ENCODE measurements around the gene ENO3. TPM values are rescaled to one million over a fixed set of nuclear protein-coding genes. Genes with fewer than 3 reads are reported as not detected.

The ENO3 gene
- total RNA-seq, 1 experiment from 2014 or later: 23.4 TPM

DNA sequence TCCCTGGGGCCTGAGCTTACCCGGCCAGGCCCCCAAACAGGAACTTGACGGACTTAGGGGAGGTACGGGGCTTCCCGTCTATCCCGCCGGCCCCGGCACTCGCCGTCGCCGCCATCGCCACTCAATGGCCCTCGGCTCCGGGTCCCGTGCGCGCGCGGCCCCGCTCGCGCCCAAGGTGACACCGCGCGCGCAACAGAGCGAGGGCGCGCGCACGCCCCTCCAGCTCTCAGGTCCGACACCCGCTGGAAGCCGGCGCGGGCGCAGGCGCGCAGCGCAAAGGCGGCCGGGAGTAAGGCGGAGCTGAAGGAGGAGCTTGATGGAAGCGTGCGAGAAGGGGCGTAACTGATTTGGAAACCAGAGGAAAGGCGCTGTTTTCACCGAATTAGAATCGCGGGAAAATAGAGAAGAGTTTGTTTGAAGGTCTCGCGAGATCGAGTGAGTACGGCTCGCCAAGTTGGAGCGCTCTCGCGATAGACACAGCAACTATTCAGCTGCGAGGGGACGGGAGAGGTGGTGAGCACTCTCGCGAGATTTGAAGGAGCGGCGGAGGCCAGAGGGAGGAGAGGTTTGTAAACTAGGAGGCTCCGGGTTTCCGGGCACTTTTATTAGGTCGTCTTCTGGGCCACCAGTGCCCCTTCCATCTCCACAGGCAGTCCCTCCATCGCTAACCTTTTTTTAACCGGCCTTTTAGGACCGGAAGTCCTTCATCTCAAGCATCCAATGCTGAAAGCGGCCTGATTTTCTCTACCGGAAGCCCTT is 10.9 kb upstream of the ENO3 start, which contains the start of the genes RNF167 and SLC25A11:
Gene RNF167 (plus strand): TSS at position 473 of the 759 bp plus-strand sequence. CDS start 642 bp downstream, outside the sequence.
Gene SLC25A11 (minus strand): TSS at position 251 of the 759 bp plus-strand sequence. CDS start 136 bp downstream, at position 115.
- Histone ChIP-seq H3K27me3 (ENCODE audit: control insufficient read depth, insufficient read depth, low read length) (no peaks in the 10 kb centered on the region), H3K27ac (ENCODE audit: low read length) (peak within 1 kb of the TSS; percentile 89), H3K4me1 (ENCODE audit: control insufficient read depth, insufficient read depth, low read length) (peaks cover 26% of the 10 kb centered on the region), H3K9me3 (ENCODE audit: control insufficient read depth, insufficient read depth, low read depth, low read length) (no peaks in the 10 kb centered on the region), H3K4me3 (ENCODE audit: low read depth in 2 of 2, low read length in 2 of 2) (peak within 1 kb of the TSS; percentile 90 to 92), H3K36me3 (ENCODE audit: control insufficient read depth, insufficient read depth, low read length) (peaks cover 11% of the 10 kb centered on the region)
- BruUV-seq (replicated peaks): no TSS peak
- DNase-seq (ENCODE audit: low read depth, low spot score) (peak; percentile 99), ATAC-seq (peak; percentile 87)
- POLR2A ChIA-PET: no interaction called here
- intact Hi-C loops (cut with micrococcal nuclease; ENCODE audit: unreplicated experiment) (no loop called here), in situ Hi-C loops (cut with HindIII; ENCODE audit: low pct_unique_long_range_greater_than_20kb, low sequenced_read_pairs) (no loop called here)
- CTCF ChIA-PET: interaction anchor here (0.6 kb wide), 2 partner anchors 45 to 119 kb away, joined by 3 to 4 read pairs; no protein-coding TSS in a partner anchor
- TF ChIP-seq, protein P1, sequence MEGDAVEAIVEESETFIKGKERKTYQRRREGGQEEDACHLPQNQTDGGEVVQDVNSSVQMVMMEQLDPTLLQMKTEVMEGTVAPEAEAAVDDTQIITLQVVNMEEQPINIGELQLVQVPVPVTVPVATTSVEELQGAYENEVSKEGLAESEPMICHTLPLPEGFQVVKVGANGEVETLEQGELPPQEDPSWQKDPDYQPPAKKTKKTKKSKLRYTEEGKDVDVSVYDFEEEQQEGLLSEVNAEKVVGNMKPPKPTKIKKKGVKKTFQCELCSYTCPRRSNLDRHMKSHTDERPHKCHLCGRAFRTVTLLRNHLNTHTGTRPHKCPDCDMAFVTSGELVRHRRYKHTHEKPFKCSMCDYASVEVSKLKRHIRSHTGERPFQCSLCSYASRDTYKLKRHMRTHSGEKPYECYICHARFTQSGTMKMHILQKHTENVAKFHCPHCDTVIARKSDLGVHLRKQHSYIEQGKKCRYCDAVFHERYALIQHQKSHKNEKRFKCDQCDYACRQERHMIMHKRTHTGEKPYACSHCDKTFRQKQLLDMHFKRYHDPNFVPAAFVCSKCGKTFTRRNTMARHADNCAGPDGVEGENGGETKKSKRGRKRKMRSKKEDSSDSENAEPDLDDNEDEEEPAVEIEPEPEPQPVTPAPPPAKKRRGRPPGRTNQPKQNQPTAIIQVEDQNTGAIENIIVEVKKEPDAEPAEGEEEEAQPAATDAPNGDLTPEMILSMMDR (IDR thresholded peaks at IDR 0.05): no peak
- TF ChIP-seq, protein P2, sequence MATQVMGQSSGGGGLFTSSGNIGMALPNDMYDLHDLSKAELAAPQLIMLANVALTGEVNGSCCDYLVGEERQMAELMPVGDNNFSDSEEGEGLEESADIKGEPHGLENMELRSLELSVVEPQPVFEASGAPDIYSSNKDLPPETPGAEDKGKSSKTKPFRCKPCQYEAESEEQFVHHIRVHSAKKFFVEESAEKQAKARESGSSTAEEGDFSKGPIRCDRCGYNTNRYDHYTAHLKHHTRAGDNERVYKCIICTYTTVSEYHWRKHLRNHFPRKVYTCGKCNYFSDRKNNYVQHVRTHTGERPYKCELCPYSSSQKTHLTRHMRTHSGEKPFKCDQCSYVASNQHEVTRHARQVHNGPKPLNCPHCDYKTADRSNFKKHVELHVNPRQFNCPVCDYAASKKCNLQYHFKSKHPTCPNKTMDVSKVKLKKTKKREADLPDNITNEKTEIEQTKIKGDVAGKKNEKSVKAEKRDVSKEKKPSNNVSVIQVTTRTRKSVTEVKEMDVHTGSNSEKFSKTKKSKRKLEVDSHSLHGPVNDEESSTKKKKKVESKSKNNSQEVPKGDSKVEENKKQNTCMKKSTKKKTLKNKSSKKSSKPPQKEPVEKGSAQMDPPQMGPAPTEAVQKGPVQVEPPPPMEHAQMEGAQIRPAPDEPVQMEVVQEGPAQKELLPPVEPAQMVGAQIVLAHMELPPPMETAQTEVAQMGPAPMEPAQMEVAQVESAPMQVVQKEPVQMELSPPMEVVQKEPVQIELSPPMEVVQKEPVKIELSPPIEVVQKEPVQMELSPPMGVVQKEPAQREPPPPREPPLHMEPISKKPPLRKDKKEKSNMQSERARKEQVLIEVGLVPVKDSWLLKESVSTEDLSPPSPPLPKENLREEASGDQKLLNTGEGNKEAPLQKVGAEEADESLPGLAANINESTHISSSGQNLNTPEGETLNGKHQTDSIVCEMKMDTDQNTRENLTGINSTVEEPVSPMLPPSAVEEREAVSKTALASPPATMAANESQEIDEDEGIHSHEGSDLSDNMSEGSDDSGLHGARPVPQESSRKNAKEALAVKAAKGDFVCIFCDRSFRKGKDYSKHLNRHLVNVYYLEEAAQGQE (IDR thresholded peaks at IDR 0.05; ENCODE audit: insufficient read depth in 1 of 2, low read depth in 2 of 2, low read length in 1 of 2): no peak
- TF ChIP-seq TCF7L2 (IDR thresholded peaks at IDR 0.05; ENCODE audit: low read depth, low read length) (peak; percentile 48; the same call in 1 of the 2 replicates), SIN3A (IDR thresholded peaks at IDR 0.05; ENCODE audit: borderline replicate concordance, insufficient read depth, low read depth, low read length) (peak; percentile 92; the same call in 1 of the 2 replicates), POLR2AphosphoS5 (IDR thresholded peaks at IDR 0.05; ENCODE audit: low read depth, low read length) (peak; percentile 68)

DNA sequence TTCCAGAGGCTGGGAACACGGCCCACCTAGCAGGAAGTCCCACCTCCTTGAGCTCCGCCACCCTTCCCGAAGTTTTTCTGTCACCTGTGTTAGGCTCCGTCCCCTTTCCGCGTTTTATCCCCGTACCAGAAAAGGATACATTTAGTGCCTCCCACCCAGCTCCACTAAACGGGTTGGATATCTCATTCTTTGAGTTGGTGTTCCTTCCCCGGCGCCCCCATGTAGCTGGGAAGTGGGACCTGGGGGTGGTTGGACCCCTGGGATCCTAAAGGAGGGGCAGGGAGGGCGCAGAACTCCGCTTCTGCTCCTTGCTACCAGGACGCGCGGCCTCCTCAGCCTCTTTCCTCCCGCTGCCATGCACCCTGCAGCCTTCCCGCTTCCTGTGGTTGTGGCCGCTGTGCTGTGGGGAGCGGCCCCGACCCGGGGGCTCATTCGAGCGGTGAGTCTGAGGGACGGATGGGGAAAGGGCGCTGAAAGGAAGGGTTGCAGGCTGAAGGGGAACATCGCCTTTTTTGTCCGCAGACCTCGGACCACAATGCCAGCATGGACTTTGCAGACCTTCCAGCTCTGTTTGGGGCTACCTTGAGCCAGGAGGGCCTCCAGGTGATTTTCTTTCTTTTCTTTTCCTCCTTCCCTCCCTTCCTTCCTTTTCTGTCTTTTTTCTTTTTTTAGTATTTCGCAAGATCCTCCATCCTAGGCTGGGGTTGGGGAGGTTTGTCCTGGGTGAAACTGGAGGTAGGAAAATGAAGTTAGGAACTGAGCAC is 10.2 kb upstream of the ENO3 start:
- ATAC-seq (peak; percentile 80), DNase-seq (ENCODE audit: low read depth, low spot score) (no peak)
- intact Hi-C loops (cut with micrococcal nuclease; ENCODE audit: unreplicated experiment): no loop called here
- BruUV-seq (replicated peaks): TSS peak; percentile 90
- Histone ChIP-seq H3K4me3 (ENCODE audit: low read depth in 2 of 2, low read length in 2 of 2) (peak overlapping the region; percentile 90 to 92), H3K9me3 (ENCODE audit: control insufficient read depth, insufficient read depth, low read depth, low read length) (no peaks in the 10 kb centered on the region), H3K27me3 (ENCODE audit: control insufficient read depth, insufficient read depth, low read length) (no peaks in the 10 kb centered on the region), H3K36me3 (ENCODE audit: control insufficient read depth, insufficient read depth, low read length) (peaks cover 11% of the 10 kb centered on the region), H3K4me1 (ENCODE audit: control insufficient read depth, insufficient read depth, low read length) (peaks cover 34% of the 10 kb centered on the region), H3K27ac (ENCODE audit: low read length) (peak overlapping the region; percentile 89)
- CTCF ChIA-PET: no interaction called here
- in situ Hi-C loops (cut with HindIII; ENCODE audit: low pct_unique_long_range_greater_than_20kb, low sequenced_read_pairs): no loop called here
- TF ChIP-seq POLR2AphosphoS5 (IDR thresholded peaks at IDR 0.05; ENCODE audit: low read depth, low read length) (0 out of 2 replicates have a peak, but pooled peaks have one; percentile 61), TCF7L2 (IDR thresholded peaks at IDR 0.05; ENCODE audit: low read depth, low read length) (peak; percentile 11; the same call in 1 of the 2 replicates)
- TF ChIP-seq, protein P2 (IDR thresholded peaks at IDR 0.05; ENCODE audit: insufficient read depth in 1 of 2, low read depth in 2 of 2, low read length in 1 of 2): no peak
- POLR2A ChIA-PET: no interaction called here

Measured in Panc1 (cell line).